ENCODE results near the gene SS18L1.

SS18L1 gene

GRCh38 chr20:62151835-62152364 is 8.3 kb downstream of the SS18L1 start:
- FAIRE-seq, result peak; percentile 9

GRCh38 chr20:62155428-62156253 is 12.1 kb downstream of the SS18L1 start:
- DNase-seq (ENCODE audit: insufficient read length, low spot score), result peak; percentile 85
- peak; percentile 95 for FAIRE-seq

More at GRCh38 chr20:62151835-62152364, 8.3 kb downstream of the SS18L1 start:
- no peak for DNase-seq (ENCODE audit: insufficient read length, low spot score)

- no peak for DNase-seq (ENCODE audit: insufficient read length, low spot score)
- FAIRE-seq, result peak; percentile 28
These were observed 12.6 kb downstream of the SS18L1 start for GRCh38 chr20:62156254-62156556.

- FAIRE-seq, result peak; percentile 86
- DNase-seq (ENCODE audit: insufficient read length, low spot score), result peak; percentile 74
These were observed 13.2 kb downstream of the SS18L1 start for GRCh38 chr20:62156592-62157386.

- peak; percentile 64 for FAIRE-seq
- no peak for DNase-seq (ENCODE audit: insufficient read length, low spot score)
These were observed 14.0 kb downstream of the SS18L1 start for GRCh38 chr20:62157387-62158087.

- no peak for FAIRE-seq
- no peak for DNase-seq (ENCODE audit: insufficient read length, low spot score)
These were observed 14.5 kb downstream of the SS18L1 start for GRCh38 chr20:62158088-62158400.

- peak; percentile 86 for FAIRE-seq
These were observed 15.0 kb downstream of the SS18L1 start for GRCh38 chr20:62158541-62158940.

GRCh38 chr20:62159052-62159451 is 15.5 kb downstream of the SS18L1 start:
- no peak for DNase-seq (ENCODE audit: insufficient read length, low spot score)
- peak; percentile 87 for FAIRE-seq

More at GRCh38 chr20:62158541-62158940, 15.0 kb downstream of the SS18L1 start:
- DNase-seq (ENCODE audit: insufficient read length, low spot score), result no peak

GRCh38 chr20:62159839-62160238 is 16.3 kb downstream of the SS18L1 start:
- FAIRE-seq, result peak; percentile 99

GRCh38 chr20:62160253-62160652 is 16.7 kb downstream of the SS18L1 start:
- FAIRE-seq (no peak), DNase-seq (ENCODE audit: insufficient read length, low spot score) (no peak)

More at GRCh38 chr20:62159839-62160238, 16.3 kb downstream of the SS18L1 start:
- peak; percentile 86 for DNase-seq (ENCODE audit: insufficient read length, low spot score)

- DNase-seq (ENCODE audit: insufficient read length, low spot score) (no peak), FAIRE-seq (no peak)
These were observed 17.3 kb downstream of the SS18L1 start for GRCh38 chr20:62160876-62161275.

GRCh38 chr20:62161347-62161746 is 17.8 kb downstream of the SS18L1 start:
- FAIRE-seq, result peak; percentile 100

GRCh38 chr20:62162765-62163484 is 19.4 kb downstream of the SS18L1 start:
- peak; percentile 94 for FAIRE-seq

More at GRCh38 chr20:62161347-62161746, 17.8 kb downstream of the SS18L1 start:
- peak; percentile 94 for DNase-seq (ENCODE audit: insufficient read length, low spot score)

GRCh38 chr20:62163485-62163865 is 19.9 kb downstream of the SS18L1 start:
- FAIRE-seq (peak; percentile 52), DNase-seq (ENCODE audit: insufficient read length, low spot score) (no peak)

More at GRCh38 chr20:62162765-62163484, 19.4 kb downstream of the SS18L1 start:
- no peak for DNase-seq (ENCODE audit: insufficient read length, low spot score)

- no peak for FAIRE-seq
These were observed 20.6 kb downstream of the SS18L1 start for GRCh38 chr20:62163986-62164762.

GRCh38 chr20:62164879-62165761 is 21.6 kb downstream of the SS18L1 start:
- peak; percentile 74 for FAIRE-seq
- no peak for DNase-seq (ENCODE audit: insufficient read length, low spot score)

More at GRCh38 chr20:62163986-62164762, 20.6 kb downstream of the SS18L1 start:
- no peak for DNase-seq (ENCODE audit: insufficient read length, low spot score)

- DNase-seq (ENCODE audit: insufficient read length, low spot score) (no peak), FAIRE-seq (peak; percentile 91)
These were observed 22.3 kb downstream of the SS18L1 start for GRCh38 chr20:62165762-62166399.

GRCh38 chr20:62167474-62167873 is 23.9 kb downstream of the SS18L1 start:
- DNase-seq (ENCODE audit: insufficient read length, low spot score) (no peak), FAIRE-seq (peak; percentile 58)
